ENCODE results near the gene TYW1B.
"Not testable (repeated sequence)": the region's sequence is repeated elsewhere in the genome, so short reads cannot be mapped to it uniquely, and the experiment has no call there.

- TF ChIP-seq POLR2AphosphoS5, POLR2A, EP300 (IDR thresholded peaks at IDR 0.05): not testable (repeated sequence)
- TF ChIP-seq, protein P1, sequence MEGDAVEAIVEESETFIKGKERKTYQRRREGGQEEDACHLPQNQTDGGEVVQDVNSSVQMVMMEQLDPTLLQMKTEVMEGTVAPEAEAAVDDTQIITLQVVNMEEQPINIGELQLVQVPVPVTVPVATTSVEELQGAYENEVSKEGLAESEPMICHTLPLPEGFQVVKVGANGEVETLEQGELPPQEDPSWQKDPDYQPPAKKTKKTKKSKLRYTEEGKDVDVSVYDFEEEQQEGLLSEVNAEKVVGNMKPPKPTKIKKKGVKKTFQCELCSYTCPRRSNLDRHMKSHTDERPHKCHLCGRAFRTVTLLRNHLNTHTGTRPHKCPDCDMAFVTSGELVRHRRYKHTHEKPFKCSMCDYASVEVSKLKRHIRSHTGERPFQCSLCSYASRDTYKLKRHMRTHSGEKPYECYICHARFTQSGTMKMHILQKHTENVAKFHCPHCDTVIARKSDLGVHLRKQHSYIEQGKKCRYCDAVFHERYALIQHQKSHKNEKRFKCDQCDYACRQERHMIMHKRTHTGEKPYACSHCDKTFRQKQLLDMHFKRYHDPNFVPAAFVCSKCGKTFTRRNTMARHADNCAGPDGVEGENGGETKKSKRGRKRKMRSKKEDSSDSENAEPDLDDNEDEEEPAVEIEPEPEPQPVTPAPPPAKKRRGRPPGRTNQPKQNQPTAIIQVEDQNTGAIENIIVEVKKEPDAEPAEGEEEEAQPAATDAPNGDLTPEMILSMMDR (IDR thresholded peaks at IDR 0.05) = not testable (repeated sequence)
Measured at GRCh38 chr7:72695482-72695881, 132.5 kb downstream of the TYW1B start.
